ENCODE data around the gene TP53AIP1. TPM values are rescaled to one million over a fixed set of nuclear protein-coding genes. Genes with fewer than 3 reads are reported as not detected.

The TP53AIP1 gene
- polyA plus RNA-seq, 2 of the 4 experiments (the other 2 are of a cell fraction), result 0.03 to 0.08 TPM

- peaks cover 15% of the 10 kb centered on the region for H3K4me1 ChIP-seq
- CTCF ChIA-PET, result interaction anchor here (0.8 to 5.1 kb wide), 3 partner anchors 24 to 47 kb away, joined by 3 to 57 read pairs (median 4); no protein-coding TSS in a partner anchor
- 76% methylated on average over 7 of the region's 8 CpGs for WGBS (ENCODE audit: missing lambda C conversion rate)
- DNase-seq (ENCODE audit: low read depth in 1 of 2, low spot score in 1 of 2) (no peak), ATAC-seq (no peak), FAIRE-seq (no peak)
- H3K9me3 ChIP-seq, result no peaks in the 10 kb centered on the region
- no peak overlapping the region for H3K4me3 ChIP-seq
- POLR2A ChIA-PET, result no interaction called here
- no peak overlapping the region; a peak in 2 of 6 replicates for H3K27ac ChIP-seq
- no peak overlapping the region for H3K4me2 ChIP-seq
- no peak for TF ChIP-seq HOXA7 (CRISPR knock-in tag; IDR thresholded peaks at IDR 0.05)
- no peak for TF ChIP-seq ZC3H11A (IDR thresholded peaks at IDR 0.05)
- no peak for TF ChIP-seq EP300 (IDR thresholded peaks at IDR 0.05)
- no peak for TF ChIP-seq JUNB (IDR thresholded peaks at IDR 0.05)
- TF ChIP-seq, protein P1, sequence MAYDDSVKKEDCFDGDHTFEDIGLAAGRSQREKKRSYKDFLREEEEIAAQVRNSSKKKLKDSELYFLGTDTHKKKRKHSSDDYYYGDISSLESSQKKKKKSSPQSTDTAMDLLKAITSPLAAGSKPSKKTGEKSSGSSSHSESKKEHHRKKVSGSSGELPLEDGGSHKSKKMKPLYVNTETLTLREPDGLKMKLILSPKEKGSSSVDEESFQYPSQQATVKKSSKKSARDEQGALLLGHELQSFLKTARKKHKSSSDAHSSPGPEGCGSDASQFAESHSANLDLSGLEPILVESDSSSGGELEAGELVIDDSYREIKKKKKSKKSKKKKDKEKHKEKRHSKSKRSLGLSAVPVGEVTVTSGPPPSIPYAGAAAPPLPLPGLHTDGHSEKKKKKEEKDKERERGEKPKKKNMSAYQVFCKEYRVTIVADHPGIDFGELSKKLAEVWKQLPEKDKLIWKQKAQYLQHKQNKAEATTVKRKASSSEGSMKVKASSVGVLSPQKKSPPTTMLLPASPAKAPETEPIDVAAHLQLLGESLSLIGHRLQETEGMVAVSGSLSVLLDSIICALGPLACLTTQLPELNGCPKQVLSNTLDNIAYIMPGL (CRISPR knock-in tag; IDR thresholded peaks at IDR 0.05; ENCODE audit: borderline replicate concordance), result no peak
- TF ChIP-seq BCL3 (IDR thresholded peaks at IDR 0.05), result no peak
Observed at GRCh38 chr11:128909438-128910125, 33.1 kb downstream of the TP53AIP1 start.

DNA sequence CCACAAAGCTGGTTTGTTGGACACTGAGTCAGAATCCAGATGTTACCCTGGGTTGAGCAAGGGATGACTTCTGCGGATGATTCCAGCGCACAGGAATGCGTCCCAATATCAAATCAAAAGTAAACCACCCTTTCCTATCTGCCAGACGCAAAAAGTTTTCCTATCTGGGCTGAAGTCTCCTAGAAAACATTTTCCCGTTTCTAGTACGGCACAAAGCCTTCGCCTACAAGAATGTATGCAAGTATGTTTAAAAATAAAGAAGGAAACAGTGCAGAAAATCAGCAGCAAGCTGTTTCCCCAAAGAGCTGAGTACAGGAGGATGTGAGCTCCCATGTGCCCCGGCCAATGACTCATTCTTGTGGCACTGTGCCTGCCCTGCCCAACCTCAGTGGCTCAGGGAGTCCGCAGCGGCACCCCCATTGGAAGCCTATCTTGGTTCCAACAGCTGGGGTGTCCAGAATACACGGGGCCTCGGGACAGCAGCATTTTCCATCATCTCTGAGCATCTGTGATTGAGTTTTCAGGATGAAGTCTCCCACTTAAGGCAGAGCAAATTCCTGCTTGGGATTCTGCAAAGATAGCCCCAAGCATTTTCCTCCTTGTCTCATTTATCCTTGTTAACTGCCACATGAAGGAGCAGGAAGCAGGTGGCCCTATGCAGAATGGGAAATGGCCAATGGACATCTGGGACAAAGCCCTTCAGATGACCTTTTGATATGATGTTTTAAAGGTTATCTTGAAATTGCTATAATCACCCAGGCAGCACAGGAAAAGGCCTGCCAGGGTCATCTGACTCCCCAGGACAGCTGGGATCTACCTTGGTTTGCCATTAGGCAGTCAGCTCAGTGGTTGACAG lies 34.1 kb downstream of the TP53AIP1 start:
- Histone ChIP-seq H3K4me1 (peaks cover 15% of the 10 kb centered on the region), H3K9me3 (no peaks in the 10 kb centered on the region), H3K4me3 (0 out of 3 replicates have a peak overlapping the region, but pooled peaks have one; percentile 13), H3K4me2 (peak overlapping the region; percentile 77), H3K27ac (peak overlapping the region; percentile 55 to 58; a peak in 5 of 6 replicates)
- ChIA-PET CTCF (interaction anchor here (1.7 to 5.1 kb wide), 3 partner anchors 15 to 48 kb away, joined by 5 to 57 read pairs (median 20); no protein-coding TSS in a partner anchor), POLR2A (no interaction called here)
- TF ChIP-seq NR3C1 (IDR thresholded peaks at IDR 0.05) (no peak), JUNB (IDR thresholded peaks at IDR 0.05) (peak; percentile 30; the same call in 1 of the 2 replicates), FOSL2 (IDR thresholded peaks at IDR 0.05) (peak; percentile 50; the same call in 1 of the 2 replicates), FOSL2 (CRISPR knock-in tag; IDR thresholded peaks at IDR 0.05) (0 out of 2 replicates have a peak, but pooled peaks have one; percentile 19), CEBPB (IDR thresholded peaks at IDR 0.05) (0 out of 4 replicates have a peak, but pooled peaks of 1 of the 2 experiments have one; percentile 24)
- peak; percentile 12 to 27 for DNase-seq (ENCODE audit: low read depth in 1 of 2, low spot score in 1 of 2)
- ATAC-seq, result no peak
- 19% methylated on average over 12 of the region's 12 CpGs for WGBS (ENCODE audit: missing lambda C conversion rate)
- no peak for FAIRE-seq

DNA sequence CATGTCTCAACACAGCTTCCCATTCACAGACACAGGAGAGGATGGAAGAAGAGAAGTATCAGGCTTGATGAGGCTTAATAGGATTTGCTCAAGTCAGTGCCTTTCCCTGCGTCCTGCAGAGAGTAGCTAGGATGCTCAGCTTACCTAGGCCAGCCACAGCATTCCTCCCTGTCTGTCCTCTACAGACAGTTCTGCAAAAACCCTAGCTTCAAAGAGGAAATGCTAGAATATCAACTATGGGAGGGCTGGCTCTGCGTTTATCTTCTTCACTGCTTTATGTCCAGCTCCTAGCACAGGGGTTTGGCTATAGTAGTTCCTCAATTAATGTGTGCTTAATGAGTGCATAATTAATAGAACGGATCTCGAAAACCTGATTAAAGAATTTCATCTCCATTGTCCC lies 35.1 kb downstream of the TP53AIP1 start:
- Histone ChIP-seq H3K9me3 (no peaks in the 10 kb centered on the region), H3K27ac (peak overlapping the region in 1 of 2 experiments; percentile 55; a peak in 3 of 6 replicates), H3K4me1 (peaks cover 15% of the 10 kb centered on the region), H3K4me3 (no peak overlapping the region), H3K4me2 (peak overlapping the region; percentile 77; the same call in 1 of the 3 replicates)
- ATAC-seq (no peak), DNase-seq (ENCODE audit: low read depth in 1 of 2, low spot score in 1 of 2) (no peak), FAIRE-seq (no peak)
- WGBS (ENCODE audit: missing lambda C conversion rate), result 94% methylated on average over 4 of the region's 4 CpGs
- no peak for TF ChIP-seq TP53 (CRISPR knock-in tag; IDR thresholded peaks at IDR 0.05)
- TF ChIP-seq, protein P2, sequence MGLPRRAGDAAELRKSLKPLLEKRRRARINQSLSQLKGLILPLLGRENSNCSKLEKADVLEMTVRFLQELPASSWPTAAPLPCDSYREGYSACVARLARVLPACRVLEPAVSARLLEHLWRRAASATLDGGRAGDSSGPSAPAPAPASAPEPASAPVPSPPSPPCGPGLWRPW (IDR thresholded peaks at IDR 0.05), result no peak
- TF ChIP-seq RNF2 (IDR thresholded peaks at IDR 0.05; ENCODE audit: borderline replicate concordance, low read depth), result no peak
- TF ChIP-seq, protein P1 (CRISPR knock-in tag; IDR thresholded peaks at IDR 0.05; ENCODE audit: borderline replicate concordance), result no peak
- TF ChIP-seq, protein P3, sequence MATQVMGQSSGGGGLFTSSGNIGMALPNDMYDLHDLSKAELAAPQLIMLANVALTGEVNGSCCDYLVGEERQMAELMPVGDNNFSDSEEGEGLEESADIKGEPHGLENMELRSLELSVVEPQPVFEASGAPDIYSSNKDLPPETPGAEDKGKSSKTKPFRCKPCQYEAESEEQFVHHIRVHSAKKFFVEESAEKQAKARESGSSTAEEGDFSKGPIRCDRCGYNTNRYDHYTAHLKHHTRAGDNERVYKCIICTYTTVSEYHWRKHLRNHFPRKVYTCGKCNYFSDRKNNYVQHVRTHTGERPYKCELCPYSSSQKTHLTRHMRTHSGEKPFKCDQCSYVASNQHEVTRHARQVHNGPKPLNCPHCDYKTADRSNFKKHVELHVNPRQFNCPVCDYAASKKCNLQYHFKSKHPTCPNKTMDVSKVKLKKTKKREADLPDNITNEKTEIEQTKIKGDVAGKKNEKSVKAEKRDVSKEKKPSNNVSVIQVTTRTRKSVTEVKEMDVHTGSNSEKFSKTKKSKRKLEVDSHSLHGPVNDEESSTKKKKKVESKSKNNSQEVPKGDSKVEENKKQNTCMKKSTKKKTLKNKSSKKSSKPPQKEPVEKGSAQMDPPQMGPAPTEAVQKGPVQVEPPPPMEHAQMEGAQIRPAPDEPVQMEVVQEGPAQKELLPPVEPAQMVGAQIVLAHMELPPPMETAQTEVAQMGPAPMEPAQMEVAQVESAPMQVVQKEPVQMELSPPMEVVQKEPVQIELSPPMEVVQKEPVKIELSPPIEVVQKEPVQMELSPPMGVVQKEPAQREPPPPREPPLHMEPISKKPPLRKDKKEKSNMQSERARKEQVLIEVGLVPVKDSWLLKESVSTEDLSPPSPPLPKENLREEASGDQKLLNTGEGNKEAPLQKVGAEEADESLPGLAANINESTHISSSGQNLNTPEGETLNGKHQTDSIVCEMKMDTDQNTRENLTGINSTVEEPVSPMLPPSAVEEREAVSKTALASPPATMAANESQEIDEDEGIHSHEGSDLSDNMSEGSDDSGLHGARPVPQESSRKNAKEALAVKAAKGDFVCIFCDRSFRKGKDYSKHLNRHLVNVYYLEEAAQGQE (IDR thresholded peaks at IDR 0.05), result no peak
- no peak for TF ChIP-seq NPAS2 (CRISPR knock-in tag; IDR thresholded peaks at IDR 0.05; ENCODE audit: borderline replicate concordance)
- no peak for TF ChIP-seq HEYL (CRISPR knock-in tag; IDR thresholded peaks at IDR 0.05)
- ChIA-PET CTCF (interaction anchor here (1.7 to 5.1 kb wide), 4 partner anchors 14 to 49 kb away, joined by 5 to 57 read pairs (median 14); no protein-coding TSS in a partner anchor), POLR2A (no interaction called here)

Data from A549 (cell line).